ENCODE data around the gene RBM41.
"Not testable (repeated sequence)": the region's sequence is repeated elsewhere in the genome, so short reads cannot be mapped to it uniquely, and the experiment has no call there.

RBM41 gene

DNA sequence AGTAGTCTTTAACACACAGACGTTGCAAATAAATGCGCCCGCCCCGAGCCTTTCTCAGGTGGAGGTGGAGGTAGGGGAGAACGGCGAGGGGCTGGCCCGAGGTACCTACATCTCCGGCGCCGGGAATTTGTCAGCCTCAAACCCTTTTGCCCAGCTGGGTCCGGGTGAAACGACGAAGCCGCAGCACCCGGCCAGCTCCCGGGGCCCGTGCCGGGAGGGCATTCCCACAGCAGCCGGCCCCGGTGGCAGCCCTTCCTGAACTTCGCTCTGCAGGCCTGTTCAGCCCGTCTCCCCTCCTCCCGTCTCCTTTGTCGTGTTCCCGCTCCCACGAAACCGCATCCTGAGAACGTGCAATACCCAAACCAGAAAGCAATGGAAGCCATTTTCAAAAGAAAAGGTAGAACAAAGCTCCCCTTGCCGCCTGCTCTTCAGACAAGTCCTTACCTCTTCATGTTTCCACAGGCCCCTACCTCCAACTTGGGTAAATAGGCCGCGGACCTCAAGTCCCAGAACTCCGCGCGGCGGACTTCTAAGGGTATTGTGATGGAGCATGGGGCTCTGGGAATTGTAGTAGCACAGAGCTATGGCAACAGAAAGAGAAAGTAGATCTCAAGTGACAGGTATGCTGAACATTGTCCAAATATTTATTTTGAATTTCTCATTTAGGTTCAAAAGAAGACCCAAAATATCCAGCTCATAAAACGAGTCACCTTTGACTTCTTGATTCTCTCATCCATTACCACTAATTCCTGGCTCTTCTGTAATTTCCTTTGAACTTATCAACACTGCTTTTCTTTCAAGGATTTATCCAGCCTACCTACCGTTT, at the start of gene RBM41:
Gene RBM41, minus strand, starts transcription at position 501 of the 826 bp plus-strand sequence. Its CDS starts 49 bp downstream, at position 452.
- DNase-seq = peak; percentile 78

DNA sequence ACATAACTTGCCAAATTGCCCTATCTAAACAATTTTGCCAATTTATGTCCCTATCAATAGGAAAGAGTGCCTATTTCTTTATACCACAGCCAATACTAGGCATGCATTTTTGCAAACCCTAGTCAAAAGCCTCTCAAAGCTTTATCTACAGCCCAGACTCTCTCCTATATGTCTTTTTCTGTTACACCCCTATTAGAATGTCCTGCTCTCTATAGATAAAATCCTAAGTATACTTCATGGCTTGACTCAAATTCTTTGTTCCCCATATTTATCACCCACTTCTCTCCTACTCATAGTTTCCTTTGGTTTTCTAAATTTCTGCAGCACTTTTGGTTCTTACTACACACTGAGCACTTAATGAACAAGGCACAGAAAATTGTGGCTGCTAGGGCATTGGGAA, 49.6 kb upstream of the RBM41 start:
- no peak for DNase-seq

DNA sequence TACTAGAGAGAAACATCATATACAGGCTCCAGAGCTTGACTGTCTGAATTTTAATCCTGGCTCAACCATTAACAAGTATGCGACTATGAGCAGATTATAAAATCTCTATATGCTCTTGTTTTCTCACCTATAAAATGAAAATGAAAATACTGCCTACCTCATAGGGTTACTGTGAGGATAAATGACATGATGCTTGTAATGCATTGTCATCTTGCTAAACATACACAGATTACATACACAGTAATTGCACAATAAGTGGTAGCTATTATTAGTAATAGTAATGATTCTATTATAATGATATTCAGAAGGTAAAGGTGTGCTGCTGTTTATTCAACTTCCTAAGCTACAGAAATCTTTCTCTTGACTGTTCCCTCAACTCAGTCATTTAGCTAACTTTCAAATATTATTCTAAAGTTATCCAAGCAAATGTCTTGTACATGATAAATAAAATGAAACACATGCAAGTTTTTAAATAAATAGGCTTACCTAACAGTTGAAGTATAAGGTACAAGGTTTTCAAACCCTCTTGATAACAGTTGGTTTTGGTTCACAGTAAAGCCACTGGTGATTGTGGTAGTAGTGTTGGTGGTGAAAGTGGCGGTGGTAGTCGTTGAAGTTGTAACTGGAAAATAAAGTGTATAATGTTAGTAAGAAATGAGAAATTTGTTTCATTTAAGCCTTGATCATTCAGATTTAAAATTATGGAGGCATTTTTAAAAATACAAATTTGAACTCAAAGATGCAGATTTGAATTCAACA, 48.7 kb upstream of the RBM41 start:
- DNase-seq = no peak

DNA sequence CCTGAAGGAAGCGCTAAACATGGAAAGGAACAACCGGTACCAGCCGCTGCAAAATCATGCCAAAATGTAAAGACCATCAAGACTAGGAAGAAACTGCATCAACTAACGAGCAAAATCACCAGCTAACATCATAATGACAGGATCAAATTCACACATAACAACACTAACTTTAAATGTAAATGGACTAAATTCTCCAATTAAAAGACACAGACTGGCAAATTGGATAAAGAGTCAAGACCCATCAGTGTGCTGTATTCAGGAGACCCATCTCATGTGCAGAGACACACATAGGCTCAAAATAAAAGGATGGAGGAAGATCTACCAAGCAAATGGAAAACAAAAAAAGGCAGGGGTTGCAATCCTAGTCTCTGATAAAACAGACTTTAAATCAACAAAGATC, 39.0 kb upstream of the RBM41 start:
- DNase-seq = not testable (repeated sequence)

GRCh38 chrX:107155621-107156430, 37.2 kb upstream of the RBM41 start:
- DNase-seq = not testable (repeated sequence)

GRCh38 chrX:107154787-107155620, 36.4 kb upstream of the RBM41 start:
- DNase-seq = peak; percentile 15

DNA sequence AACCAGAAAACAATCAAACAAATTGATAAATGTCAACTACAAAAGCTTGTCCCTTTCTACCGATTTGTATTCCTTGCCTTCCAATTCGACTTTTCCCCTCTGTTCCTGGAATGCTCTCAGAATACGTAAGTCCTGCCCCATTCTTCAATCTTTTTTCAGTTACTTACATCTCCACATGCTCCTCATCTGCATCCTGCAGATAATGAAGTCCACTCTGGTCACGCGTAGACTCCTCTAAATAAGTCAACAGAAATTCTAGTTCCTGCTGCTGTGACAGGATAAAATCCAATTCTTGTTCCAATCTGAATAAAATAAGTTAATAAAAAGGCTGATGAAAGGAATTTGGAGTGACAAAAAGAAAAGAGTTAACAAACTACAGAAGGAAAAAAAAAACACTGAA, 34.4 kb upstream of the RBM41 start:
- no peak for DNase-seq

DNA sequence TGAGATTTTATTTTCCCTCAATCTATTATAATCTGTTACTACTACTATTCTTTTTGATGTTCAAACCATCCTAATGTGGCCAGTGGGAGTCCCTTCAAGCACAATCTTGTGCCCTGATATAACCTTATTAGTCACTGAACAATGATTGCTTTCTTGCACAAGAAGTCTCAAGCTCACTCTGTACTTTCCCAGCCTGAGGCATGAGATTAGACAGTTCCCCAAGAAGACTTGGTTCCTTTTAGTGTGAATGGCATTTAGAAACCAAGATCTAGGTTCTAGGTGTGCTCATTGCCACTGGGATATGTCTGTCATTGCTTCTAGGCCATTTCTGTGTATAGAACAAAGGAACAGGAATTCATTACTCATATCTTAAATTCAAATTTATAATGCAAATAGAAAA, 28.0 kb upstream of the RBM41 start:
- no peak for DNase-seq

GRCh38 chrX:107135965-107136307, 17.3 kb upstream of the RBM41 start:
- DNase-seq = no peak

- DNase-seq = peak; percentile 10
Observed at GRCh38 chrX:107135049-107135964, 16.7 kb upstream of the RBM41 start.

DNA sequence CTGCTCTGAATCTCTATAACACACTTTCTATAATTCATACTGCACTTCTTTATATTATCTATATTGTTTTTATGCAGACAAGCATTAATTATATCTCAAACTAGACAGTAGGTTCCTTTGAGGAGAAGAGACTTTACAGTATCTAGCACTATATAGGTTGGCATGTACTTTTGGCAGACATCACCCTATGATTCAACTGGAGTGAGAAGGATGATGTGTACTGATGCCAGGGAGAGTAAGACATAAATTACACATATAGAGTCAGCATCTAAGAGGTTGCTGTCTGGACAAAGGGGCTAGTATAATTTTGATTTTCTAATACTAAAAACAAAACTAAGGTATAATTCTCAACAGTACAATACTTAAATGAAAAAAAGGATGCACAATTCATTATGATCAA, 5.1 kb upstream of the RBM41 start:
- DNase-seq = no peak

- no peak for DNase-seq
Observed at GRCh38 chrX:107119283-107119682, 661 bp upstream of the RBM41 start.

GRCh38 chrX:107117993-107118321, 665 bp downstream of the RBM41 start:
- DNase-seq = no peak

GRCh38 chrX:107107459-107107858, 11.2 kb downstream of the RBM41 start:
- DNase-seq = no peak

DNA sequence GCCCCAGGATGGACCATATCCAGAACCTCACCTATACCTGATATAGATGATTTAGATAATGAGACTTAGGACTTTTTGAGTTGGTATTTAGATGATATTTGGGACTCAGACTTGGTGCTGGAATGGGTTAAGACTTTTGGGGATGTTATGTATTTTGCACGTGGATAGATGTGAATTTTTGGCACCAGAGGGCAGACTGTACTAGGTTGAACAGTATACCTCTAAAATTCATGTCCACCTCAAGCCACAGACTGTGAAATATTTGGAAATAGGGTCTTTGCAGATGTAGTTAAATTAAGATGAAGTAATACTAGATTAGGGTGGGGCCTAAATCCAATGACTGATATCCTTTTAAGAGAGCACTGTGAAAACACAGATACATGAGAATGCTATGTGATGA, 15.6 kb downstream of the RBM41 start:
- DNase-seq = no peak

GRCh38 chrX:107076158-107076557, 42.5 kb downstream of the RBM41 start:
- no peak for DNase-seq

DNA sequence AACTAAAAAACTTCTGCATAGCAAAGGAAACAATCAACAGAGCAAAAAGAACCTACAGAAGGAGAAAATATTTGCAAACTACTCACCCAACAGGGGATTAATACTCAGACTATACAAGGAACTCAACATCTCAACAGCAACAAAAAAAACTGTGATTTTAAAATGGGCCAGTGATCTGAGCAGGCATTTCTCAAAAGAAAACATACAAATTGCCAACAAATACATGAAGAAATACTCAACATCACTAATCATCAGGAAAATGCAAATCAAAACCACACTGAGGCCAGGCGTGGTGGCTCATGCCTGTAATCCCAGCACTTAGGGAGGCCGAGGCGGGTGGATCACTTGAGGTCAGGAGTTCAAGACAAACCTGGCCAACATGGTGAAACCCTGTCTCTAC, 60.9 kb downstream of the RBM41 start:
- DNase-seq = not testable (repeated sequence)

DNA sequence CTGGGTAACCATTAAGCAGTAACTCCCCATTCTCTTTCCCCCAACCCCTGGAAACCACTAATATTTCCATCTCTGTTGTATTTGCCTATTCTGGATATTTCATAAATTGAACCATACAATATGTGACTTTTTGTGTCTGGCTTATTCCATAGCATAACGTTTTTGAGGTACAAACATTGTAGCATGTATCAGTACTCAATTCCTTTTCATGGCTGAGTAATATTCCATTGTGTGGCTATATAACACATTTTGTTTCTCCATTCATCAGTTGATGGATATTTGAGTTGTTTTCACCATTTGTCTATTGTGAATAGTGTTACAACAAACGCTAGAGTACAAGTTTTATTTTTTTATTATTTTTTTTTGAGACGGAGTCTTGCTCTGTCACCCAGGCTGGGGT, 63.6 kb downstream of the RBM41 start:
- no peak for DNase-seq

DNA sequence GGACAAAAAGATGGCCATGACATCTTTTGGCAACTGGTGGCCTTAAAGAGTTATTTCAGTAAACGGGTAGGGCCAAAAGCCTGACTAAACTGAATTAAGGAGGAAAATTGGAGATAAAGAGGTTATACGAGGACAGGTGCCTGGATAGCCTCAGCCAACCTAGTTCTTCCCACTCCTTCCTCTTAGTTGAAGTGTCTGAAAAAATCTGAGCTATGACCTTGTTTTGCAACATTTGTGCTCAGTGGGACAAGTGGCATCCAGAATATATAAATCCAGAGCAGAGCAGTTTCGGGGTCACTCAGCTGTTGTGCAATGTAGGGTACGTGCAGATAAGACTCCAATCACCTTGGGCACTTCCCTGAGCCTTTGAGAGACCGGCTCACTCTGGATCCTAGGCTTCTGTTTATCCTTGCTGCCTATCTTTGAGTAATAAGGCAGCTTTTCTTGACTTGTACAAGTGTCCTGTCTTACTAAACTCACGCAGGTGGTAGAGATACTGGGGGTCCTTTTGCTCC, 68.4 kb downstream of the RBM41 start:
- no peak for DNase-seq

DNA sequence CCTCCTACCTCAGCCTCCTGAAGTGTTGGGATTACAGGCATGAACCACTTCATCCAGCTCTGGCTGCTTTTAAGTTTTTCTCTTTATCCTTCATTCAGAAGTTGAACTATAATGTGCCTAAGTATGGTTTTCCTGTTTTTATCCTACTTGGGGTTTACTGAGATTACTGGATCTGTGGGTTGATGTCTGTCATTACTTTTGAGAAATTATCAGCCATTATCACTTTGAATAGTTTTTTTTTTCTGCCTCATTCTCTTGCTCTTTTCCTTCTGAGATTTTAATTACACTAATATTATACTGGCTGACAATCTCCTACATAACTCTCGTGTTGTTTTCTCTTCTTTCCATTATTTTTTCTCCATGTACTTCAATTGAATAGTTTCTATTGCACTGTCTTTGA, 71.0 kb downstream of the RBM41 start:
- DNase-seq = no peak

GRCh38 chrX:107029752-107030151, 88.9 kb downstream of the RBM41 start:
- no peak for DNase-seq

All from CD4-positive, alpha-beta T cell treated with Interleukin-4 for 4 hours (primary cell).